ENCODE measurements around the gene FIS1.

DNA sequence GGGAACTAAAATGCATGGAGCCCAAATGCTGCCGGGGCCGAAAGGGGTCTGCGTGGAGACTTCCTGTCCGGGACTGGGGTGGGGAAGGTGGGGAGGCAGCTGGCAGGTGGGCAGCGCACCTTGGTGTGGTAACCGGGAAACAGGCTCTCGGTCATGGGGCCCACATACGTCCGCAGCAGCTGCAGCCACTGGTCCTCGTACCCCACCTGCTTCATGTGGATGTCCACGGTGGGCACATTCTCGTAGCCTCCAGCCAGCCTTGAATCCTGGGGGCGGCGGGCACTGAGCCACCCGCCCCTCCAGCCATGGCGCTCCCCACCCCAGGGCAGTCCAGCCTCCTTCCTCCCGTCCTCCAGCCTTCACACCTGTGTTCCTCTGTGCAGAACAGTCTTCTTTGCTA is 37.4 kb downstream of the FIS1 start:
- TF ChIP-seq, protein P1, sequence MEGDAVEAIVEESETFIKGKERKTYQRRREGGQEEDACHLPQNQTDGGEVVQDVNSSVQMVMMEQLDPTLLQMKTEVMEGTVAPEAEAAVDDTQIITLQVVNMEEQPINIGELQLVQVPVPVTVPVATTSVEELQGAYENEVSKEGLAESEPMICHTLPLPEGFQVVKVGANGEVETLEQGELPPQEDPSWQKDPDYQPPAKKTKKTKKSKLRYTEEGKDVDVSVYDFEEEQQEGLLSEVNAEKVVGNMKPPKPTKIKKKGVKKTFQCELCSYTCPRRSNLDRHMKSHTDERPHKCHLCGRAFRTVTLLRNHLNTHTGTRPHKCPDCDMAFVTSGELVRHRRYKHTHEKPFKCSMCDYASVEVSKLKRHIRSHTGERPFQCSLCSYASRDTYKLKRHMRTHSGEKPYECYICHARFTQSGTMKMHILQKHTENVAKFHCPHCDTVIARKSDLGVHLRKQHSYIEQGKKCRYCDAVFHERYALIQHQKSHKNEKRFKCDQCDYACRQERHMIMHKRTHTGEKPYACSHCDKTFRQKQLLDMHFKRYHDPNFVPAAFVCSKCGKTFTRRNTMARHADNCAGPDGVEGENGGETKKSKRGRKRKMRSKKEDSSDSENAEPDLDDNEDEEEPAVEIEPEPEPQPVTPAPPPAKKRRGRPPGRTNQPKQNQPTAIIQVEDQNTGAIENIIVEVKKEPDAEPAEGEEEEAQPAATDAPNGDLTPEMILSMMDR (IDR thresholded peaks at IDR 0.05): no peak
- no peak for TF ChIP-seq EZH2 (IDR thresholded peaks at IDR 0.05; ENCODE audit: borderline replicate concordance, insufficient read depth, low read depth, low read length, poor library complexity, severe bottlenecking)
